ENCODE results near the gene HNMT. TPM values are rescaled to one million over a fixed set of nuclear protein-coding genes. Genes with fewer than 3 reads are reported as not detected.
A peak's percentile ranks its signal among the peaks of the same experiment; 100 is the strongest.

The HNMT gene
- total and polyA plus RNA-seq, 2 of the 13 experiments (the other 11 are each of a cell fraction or from before 2014, with no cell fraction given) = 279 to 309 TPM

DNA sequence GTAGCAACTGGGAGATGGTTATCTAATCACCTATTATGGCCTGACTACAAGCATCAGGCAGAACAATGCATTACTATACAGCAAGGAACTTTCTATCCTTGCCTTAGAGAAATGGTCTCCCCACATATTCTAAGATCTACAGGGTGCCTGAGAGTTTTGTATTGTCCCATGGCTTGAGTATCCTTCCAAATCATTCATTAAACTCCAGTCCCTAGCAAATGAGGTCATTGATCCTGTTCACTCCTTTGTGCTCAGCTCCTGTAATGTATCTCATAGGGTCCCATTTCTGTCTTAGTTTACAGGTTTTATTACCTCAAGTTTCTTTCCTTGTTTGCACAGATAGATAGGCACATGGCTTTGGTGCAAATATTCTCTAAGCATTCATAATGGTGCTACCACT is 9.0 kb downstream of the HNMT start (continued):
- TF ChIP-seq, protein P1, sequence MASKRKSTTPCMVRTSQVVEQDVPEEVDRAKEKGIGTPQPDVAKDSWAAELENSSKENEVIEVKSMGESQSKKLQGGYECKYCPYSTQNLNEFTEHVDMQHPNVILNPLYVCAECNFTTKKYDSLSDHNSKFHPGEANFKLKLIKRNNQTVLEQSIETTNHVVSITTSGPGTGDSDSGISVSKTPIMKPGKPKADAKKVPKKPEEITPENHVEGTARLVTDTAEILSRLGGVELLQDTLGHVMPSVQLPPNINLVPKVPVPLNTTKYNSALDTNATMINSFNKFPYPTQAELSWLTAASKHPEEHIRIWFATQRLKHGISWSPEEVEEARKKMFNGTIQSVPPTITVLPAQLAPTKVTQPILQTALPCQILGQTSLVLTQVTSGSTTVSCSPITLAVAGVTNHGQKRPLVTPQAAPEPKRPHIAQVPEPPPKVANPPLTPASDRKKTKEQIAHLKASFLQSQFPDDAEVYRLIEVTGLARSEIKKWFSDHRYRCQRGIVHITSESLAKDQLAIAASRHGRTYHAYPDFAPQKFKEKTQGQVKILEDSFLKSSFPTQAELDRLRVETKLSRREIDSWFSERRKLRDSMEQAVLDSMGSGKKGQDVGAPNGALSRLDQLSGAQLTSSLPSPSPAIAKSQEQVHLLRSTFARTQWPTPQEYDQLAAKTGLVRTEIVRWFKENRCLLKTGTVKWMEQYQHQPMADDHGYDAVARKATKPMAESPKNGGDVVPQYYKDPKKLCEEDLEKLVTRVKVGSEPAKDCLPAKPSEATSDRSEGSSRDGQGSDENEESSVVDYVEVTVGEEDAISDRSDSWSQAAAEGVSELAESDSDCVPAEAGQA (IDR thresholded peaks at IDR 0.05; ENCODE audit: low read depth) = no peak
- TF ChIP-seq, protein P1 (CRISPR knock-in tag; IDR thresholded peaks at IDR 0.05; ENCODE audit: borderline replicate concordance) = no peak
- TF ChIP-seq, protein P2, sequence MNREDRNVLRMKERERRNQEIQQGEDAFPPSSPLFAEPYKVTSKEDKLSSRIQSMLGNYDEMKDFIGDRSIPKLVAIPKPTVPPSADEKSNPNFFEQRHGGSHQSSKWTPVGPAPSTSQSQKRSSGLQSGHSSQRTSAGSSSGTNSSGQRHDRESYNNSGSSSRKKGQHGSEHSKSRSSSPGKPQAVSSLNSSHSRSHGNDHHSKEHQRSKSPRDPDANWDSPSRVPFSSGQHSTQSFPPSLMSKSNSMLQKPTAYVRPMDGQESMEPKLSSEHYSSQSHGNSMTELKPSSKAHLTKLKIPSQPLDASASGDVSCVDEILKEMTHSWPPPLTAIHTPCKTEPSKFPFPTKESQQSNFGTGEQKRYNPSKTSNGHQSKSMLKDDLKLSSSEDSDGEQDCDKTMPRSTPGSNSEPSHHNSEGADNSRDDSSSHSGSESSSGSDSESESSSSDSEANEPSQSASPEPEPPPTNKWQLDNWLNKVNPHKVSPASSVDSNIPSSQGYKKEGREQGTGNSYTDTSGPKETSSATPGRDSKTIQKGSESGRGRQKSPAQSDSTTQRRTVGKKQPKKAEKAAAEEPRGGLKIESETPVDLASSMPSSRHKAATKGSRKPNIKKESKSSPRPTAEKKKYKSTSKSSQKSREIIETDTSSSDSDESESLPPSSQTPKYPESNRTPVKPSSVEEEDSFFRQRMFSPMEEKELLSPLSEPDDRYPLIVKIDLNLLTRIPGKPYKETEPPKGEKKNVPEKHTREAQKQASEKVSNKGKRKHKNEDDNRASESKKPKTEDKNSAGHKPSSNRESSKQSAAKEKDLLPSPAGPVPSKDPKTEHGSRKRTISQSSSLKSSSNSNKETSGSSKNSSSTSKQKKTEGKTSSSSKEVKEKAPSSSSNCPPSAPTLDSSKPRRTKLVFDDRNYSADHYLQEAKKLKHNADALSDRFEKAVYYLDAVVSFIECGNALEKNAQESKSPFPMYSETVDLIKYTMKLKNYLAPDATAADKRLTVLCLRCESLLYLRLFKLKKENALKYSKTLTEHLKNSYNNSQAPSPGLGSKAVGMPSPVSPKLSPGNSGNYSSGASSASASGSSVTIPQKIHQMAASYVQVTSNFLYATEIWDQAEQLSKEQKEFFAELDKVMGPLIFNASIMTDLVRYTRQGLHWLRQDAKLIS (CRISPR knock-in tag; IDR thresholded peaks at IDR 0.05) = 0 out of 2 replicates have a peak, but pooled peaks have one; percentile 43
- TF ChIP-seq SMARCC2 (IDR thresholded peaks at IDR 0.05) (no peak), GFI1 (CRISPR knock-in tag; IDR thresholded peaks at IDR 0.05; ENCODE audit: borderline replicate concordance) (no peak), ZIK1 (CRISPR knock-in tag; IDR thresholded peaks at IDR 0.05; ENCODE audit: borderline replicate concordance, low read depth) (no peak), CEBPB (IDR thresholded peaks at IDR 0.05; ENCODE audit: borderline replicate concordance, low read depth, low read length) (no peak), JARID2 (CRISPR knock-in tag; IDR thresholded peaks at IDR 0.05; ENCODE audit: insufficient replicate concordance) (no peak), AGO1 (IDR thresholded peaks at IDR 0.05; ENCODE audit: low read depth, low read length, poor library complexity, severe bottlenecking) (no peak), MBD4 (IDR thresholded peaks at IDR 0.05; ENCODE audit: borderline replicate concordance, low read length) (0 out of 2 replicates have a peak, but pooled peaks have one; percentile 32)
- TF ChIP-seq, protein P3, sequence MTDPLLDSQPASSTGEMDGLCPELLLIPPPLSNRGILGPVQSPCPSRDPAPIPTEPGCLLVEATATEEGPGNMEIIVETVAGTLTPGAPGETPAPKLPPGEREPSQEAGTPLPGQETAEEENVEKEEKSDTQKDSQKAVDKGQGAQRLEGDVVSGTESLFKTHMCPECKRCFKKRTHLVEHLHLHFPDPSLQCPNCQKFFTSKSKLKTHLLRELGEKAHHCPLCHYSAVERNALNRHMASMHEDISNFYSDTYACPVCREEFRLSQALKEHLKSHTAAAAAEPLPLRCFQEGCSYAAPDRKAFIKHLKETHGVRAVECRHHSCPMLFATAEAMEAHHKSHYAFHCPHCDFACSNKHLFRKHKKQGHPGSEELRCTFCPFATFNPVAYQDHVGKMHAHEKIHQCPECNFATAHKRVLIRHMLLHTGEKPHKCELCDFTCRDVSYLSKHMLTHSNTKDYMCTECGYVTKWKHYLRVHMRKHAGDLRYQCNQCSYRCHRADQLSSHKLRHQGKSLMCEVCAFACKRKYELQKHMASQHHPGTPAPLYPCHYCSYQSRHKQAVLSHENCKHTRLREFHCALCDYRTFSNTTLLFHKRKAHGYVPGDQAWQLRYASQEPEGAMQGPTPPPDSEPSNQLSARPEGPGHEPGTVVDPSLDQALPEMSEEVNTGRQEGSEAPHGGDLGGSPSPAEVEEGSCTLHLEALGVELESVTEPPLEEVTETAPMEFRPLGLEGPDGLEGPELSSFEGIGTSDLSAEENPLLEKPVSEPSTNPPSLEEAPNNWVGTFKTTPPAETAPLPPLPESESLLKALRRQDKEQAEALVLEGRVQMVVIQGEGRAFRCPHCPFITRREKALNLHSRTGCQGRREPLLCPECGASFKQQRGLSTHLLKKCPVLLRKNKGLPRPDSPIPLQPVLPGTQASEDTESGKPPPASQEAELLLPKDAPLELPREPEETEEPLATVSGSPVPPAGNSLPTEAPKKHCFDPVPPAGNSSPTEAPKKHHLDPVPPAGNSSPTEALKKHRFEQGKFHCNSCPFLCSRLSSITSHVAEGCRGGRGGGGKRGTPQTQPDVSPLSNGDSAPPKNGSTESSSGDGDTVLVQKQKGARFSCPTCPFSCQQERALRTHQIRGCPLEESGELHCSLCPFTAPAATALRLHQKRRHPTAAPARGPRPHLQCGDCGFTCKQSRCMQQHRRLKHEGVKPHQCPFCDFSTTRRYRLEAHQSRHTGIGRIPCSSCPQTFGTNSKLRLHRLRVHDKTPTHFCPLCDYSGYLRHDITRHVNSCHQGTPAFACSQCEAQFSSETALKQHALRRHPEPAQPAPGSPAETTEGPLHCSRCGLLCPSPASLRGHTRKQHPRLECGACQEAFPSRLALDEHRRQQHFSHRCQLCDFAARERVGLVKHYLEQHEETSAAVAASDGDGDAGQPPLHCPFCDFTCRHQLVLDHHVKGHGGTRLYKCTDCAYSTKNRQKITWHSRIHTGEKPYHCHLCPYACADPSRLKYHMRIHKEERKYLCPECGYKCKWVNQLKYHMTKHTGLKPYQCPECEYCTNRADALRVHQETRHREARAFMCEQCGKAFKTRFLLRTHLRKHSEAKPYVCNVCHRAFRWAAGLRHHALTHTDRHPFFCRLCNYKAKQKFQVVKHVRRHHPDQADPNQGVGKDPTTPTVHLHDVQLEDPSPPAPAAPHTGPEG (CRISPR knock-in tag; IDR thresholded peaks at IDR 0.05) = no peak
- TF ChIP-seq, protein P4, sequence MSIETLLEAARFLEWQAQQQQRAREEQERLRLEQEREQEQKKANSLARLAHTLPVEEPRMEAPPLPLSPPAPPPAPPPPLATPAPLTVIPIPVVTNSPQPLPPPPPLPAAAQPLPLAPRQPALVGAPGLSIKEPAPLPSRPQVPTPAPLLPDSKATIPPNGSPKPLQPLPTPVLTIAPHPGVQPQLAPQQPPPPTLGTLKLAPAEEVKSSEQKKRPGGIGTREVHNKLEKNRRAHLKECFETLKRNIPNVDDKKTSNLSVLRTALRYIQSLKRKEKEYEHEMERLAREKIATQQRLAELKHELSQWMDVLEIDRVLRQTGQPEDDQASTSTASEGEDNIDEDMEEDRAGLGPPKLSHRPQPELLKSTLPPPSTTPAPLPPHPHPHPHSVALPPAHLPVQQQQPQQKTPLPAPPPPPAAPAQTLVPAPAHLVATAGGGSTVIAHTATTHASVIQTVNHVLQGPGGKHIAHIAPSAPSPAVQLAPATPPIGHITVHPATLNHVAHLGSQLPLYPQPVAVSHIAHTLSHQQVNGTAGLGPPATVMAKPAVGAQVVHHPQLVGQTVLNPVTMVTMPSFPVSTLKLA (IDR thresholded peaks at IDR 0.05) = no peak

Measured in HepG2 (cell line).